Measurements from ENCODE around the gene CHST13. TPM values are rescaled to one million over a fixed set of nuclear protein-coding genes. Genes with fewer than 3 reads are reported as not detected.
"Not testable (repeated sequence)": the region's sequence is repeated elsewhere in the genome, so short reads cannot be mapped to it uniquely, and the experiment has no call there.

CHST13 gene
- total RNA-seq, 1 donor from 2014 or later, result not detected

DNA sequence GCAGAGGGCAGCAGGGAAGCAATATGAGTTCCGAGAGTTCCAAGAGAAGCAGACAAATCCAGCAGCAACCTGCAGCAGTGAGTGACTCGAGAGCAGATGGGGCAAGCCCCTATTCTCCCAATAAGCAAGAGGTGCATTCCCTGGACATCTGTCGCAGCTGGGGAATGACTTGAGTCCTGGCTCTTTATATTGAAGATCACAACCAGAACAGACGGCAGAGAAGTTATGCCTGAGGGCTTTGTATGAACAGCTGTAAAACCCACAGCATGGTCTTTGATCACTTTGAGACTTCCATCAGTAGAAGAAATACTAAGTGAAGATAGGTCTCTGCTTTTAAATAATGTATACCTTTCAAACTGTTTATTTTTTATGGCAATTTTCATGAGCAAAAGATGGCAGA, 58.4 kb downstream of the CHST13 start:
- no peak for DNase-seq (ENCODE audit: low read depth in 2 of 2)

DNA sequence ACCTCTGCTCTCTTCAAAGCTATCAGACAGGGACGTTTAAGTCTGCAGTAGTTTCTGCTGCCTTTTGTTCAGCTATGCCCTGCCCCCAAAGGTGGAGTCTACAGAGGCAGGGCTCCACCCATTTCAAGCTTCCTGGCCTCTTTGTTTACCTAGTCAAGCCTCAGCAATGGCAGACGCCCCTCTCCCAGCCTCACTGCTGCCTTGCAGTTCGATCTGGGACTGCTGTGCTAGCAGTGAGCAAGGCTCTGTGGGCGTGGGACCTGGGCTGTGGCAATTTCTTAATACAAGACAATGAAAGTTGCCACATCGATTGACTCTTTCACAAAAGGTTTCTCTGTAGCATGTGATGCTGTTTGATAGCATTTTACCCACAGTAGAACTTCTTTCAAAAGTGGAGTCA, 67.6 kb downstream of the CHST13 start:
- not testable (repeated sequence) for DNase-seq (ENCODE audit: low read depth in 2 of 2)

Other genes starting within 250 kb of the CHST13 start
- gene KLF15, start 166.7 kb upstream of the CHST13 start, total RNA-seq, result 1.5 and 8.1 TPM in 2 replicates
- gene CFAP100, start 129.2 kb upstream of the CHST13 start, total RNA-seq, result not detected in 2 replicates
- 8.7 and 17.3 TPM in 2 replicates for gene ZXDC, start 48.3 kb upstream of the CHST13 start, total RNA-seq
- gene UROC1, start 6.4 kb upstream of the CHST13 start, total RNA-seq, result not detected in 2 replicates
- gene C3orf22, start 34.8 kb downstream of the CHST13 start, total RNA-seq, result not detected in 2 replicates
- gene TXNRD3, start 131.0 kb downstream of the CHST13 start, total RNA-seq, result 6.3 and 6.8 TPM in 2 replicates
- gene CHCHD6, start 180.1 kb downstream of the CHST13 start, total RNA-seq, result 4.6 and 5.4 TPM in 2 replicates

Measured in lung microvascular endothelial cell (primary cell).